Uterus (tissue), 4 donors: ENCODE results near the gene ZNF564. TPM values are rescaled to one million over a fixed set of nuclear protein-coding genes. Genes with fewer than 3 reads are reported as not detected.

Experiments used
- DNase-seq, 2 donors: peaks; one replicate each; pipeline ENCODE4 v3.0.0-alpha.2; 2019 to 2020
- H3K27ac ChIP-seq, 2 donors: fragments of 200-600 bp; sonication (generic); 1 replicate in 1 of 2; 2 replicates in 1 of 2; pipeline ENCODE4 v1.5.1; 2016 to 2018
- H3K27me3 ChIP-seq, 2 donors: fragments of 200-600 bp; sonication (generic); one replicate each; pipeline ENCODE4 v1.5.1; 2018 to 2019; ENCODE audit warnings: control low read depth in 1 of 2
- H3K36me3 ChIP-seq, 2 donors: fragments of 200-600 bp; sonication (generic); one replicate each; pipeline ENCODE4 v1.5.1; 2019; ENCODE audit warnings: control low read depth in 1 of 2
- H3K4me1 ChIP-seq, 2 donors: fragments of 200-600 bp; sonication (generic); one replicate each; pipeline ENCODE4 v1.5.1; 2018 to 2019; ENCODE audit warnings: control low read depth in 1 of 2
- H3K4me3 ChIP-seq, 2 donors: fragments of 200-600 bp; sonication (generic); 1 replicate in 1 of 2; 2 replicates in 1 of 2; pipeline ENCODE4 v1.5.1; 2018 to 2019; ENCODE audit warnings: mild to moderate bottlenecking in 1 of 2
- H3K9me3 ChIP-seq, 2 donors: fragments of 200-600 bp; sonication (generic); one replicate each; pipeline ENCODE4 v1.5.1; 2019; ENCODE audit warnings: control low read depth in 1 of 2
- POLR2A ChIP-seq, 2 donors: fragments of 450-650 bp; IDR thresholded peaks; one replicate each; pipeline ENCODE4 v1.6.1; 2016; ENCODE audit warnings: antibody characterized with exemption in 2 of 2, mild to moderate bottlenecking in 1 of 2, moderate library complexity in 1 of 2
- intact Hi-C: fragments of 100-400 bp; cut with DNase I; formaldehyde crosslinking; loops from one replicate; pipeline ENCODE4 v1.15.1; 2023; ENCODE audit warnings: low total_unique reads
- small RNA-seq: library from RNA; depleted of rRNA; stranded (forward); fragments of <200 nt; gene quantifications from one replicate; pipeline ENCODE3, GENCODE V24; 2016
- total RNA-seq, 4 donors: library from RNA; depleted of rRNA in 3 of 4; stranded (reverse); fragments of >200 nt in 3 of 4; gene quantifications; one replicate each; pipeline versions ENCODE4 v1.1.0 to v1.2.4, GENCODE V29; 2014 to 2023
- TF ChIP-seq, protein P1 (sequence below), 4 experiments: fragments of 200-600 bp in 2 of 4; fragments of 450-650 bp in 2 of 4; sonication (generic) in 2 of 4; IDR thresholded peaks; one replicate each; pipeline ENCODE4 v1.5.1; 2016 to 2019; ENCODE audit warnings: antibody characterized with exemption in 4 of 4, mild to moderate bottlenecking in 2 of 4, moderate library complexity in 1 of 4
- donor health status: DM: yes; HTN: yes; CAD: no.

Gene ZNF564
- total RNA-seq, 4 donors from 2014 or later: 0.88 to 28.1 (median 21.9) TPM

- no peak for DNase-seq
- Histone ChIP-seq H3K27me3 (no peaks in the 10 kb centered on the region), H3K4me3 (no peak overlapping the region), H3K36me3 (no peaks in the 10 kb centered on the region), H3K27ac (no peak overlapping the region), H3K9me3 (no peaks in the 10 kb centered on the region), H3K4me1 (no peaks in the 10 kb centered on the region)
- TF ChIP-seq POLR2A (IDR thresholded peaks at IDR 0.05): no peak
- TF ChIP-seq, protein P1, sequence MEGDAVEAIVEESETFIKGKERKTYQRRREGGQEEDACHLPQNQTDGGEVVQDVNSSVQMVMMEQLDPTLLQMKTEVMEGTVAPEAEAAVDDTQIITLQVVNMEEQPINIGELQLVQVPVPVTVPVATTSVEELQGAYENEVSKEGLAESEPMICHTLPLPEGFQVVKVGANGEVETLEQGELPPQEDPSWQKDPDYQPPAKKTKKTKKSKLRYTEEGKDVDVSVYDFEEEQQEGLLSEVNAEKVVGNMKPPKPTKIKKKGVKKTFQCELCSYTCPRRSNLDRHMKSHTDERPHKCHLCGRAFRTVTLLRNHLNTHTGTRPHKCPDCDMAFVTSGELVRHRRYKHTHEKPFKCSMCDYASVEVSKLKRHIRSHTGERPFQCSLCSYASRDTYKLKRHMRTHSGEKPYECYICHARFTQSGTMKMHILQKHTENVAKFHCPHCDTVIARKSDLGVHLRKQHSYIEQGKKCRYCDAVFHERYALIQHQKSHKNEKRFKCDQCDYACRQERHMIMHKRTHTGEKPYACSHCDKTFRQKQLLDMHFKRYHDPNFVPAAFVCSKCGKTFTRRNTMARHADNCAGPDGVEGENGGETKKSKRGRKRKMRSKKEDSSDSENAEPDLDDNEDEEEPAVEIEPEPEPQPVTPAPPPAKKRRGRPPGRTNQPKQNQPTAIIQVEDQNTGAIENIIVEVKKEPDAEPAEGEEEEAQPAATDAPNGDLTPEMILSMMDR (IDR thresholded peaks at IDR 0.05): no peak
- intact Hi-C loops: no loop called here
Measured at GRCh38 chr19:12481781-12482508, 69.3 kb downstream of the ZNF564 start.

DNA sequence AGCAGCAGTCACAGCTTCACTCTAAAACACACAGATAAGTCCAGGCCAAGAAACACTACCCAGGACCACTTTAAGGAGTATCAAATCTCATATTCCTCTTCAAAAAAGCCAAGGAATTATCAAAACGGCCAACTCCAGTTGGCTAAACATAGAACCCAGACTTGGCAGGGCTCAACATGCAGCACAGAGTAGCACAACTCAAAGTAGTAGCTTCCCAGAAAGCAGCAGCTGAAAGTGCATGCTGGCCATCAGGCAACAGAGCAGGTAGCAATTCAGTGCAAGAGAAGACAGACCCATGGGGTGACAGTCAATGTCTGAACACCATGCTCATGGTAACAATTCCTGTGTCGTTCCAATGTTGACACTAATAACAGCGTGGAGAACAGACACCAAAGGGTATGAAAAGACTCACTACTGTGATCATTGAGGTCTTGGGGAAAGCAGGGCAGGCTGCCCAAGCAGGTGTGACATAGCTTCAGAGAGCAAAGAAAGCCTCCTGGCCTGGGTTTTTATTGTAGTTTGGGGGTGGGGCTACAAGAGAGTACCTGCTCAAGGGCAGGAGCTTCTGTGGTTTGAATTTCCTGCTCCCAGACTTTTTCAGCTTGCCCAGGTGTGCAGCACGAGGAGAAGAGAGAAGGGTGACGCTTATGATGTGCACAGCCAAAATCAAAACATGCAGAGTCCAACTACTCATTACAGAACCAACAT lies 72.9 kb downstream of the ZNF564 start:
- TF ChIP-seq, protein P1 (IDR thresholded peaks at IDR 0.05): no peak
- TF ChIP-seq POLR2A (IDR thresholded peaks at IDR 0.05): no peak
- no peak overlapping the region for H3K27ac ChIP-seq
- no peak overlapping the region for H3K4me3 ChIP-seq
- no peaks in the 10 kb centered on the region for H3K9me3 ChIP-seq
- no peaks in the 10 kb centered on the region for H3K36me3 ChIP-seq
- intact Hi-C loops: no loop called here
- no peak for DNase-seq
- no peaks in the 10 kb centered on the region for H3K4me1 ChIP-seq
- no peaks in the 10 kb centered on the region for H3K27me3 ChIP-seq

Small RNA genes lying within 50 kb of the gene (small RNA-seq; reads per million reads assigned to genes)
- gene MTCO1P27 (not detected), gene PPIAP20 (not detected)

Other genes starting within 250 kb of the ZNF564 start
- 1 to 10 TPM; 6.4 to 9.7 (median 7.9) TPM for gene ZNF563, start 217.8 kb downstream of the ZNF564 start, total RNA-seq
- 10 to 100 TPM in 2 of 4 donors, 1 to 10 TPM in 2; 5.0 to 15.4 (median 9.5) TPM for gene ZNF442, start 185.8 kb downstream of the ZNF564 start, total RNA-seq
- 10 to 100 TPM; 10.3 to 12.9 (median 12.0) TPM for gene ZNF799, start 150.2 kb downstream of the ZNF564 start, total RNA-seq
- gene ZNF443, start 110.5 kb downstream of the ZNF564 start, total RNA-seq: 10 to 100 TPM in 1 of 4 donors, 1 to 10 TPM in 3; 5.3 to 15.4 (median 8.4) TPM
- 10 to 100 TPM in 1 of 4 donors, 1 to 10 TPM in 3; 5.0 to 20.8 (median 6.9) TPM for gene ZNF709, start 66.7 kb downstream of the ZNF564 start, total RNA-seq
- 10 to 100 TPM in 2 of 4 donors, 1 to 10 TPM in 1, under 1 TPM in 1; 0.59 to 15.4 (median 8.1) TPM for gene ZNF490, start 59.3 kb upstream of the ZNF564 start, total RNA-seq
- gene ZNF791, start 59.4 kb upstream of the ZNF564 start, total RNA-seq: 10 to 100 TPM; 22.9 to 67.9 (median 37.1) TPM
- gene MAN2B1, start 115.3 kb upstream of the ZNF564 start, total RNA-seq: 10 to 100 TPM; 15.9 to 54.1 (median 42.8) TPM
- 10 to 100 TPM in 2 of 4 donors, 1 to 10 TPM in 2; 1.5 to 24.7 (median 8.5) TPM for gene WDR83, start 115.3 kb upstream of the ZNF564 start, total RNA-seq
- gene DHPS, start 130.4 kb upstream of the ZNF564 start, total RNA-seq: 100 to 1,000 TPM in 2 of 4 donors, 10 to 100 TPM in 2; 70.9 to 125 (median 97.1) TPM
- gene GNG14, start 136.5 kb upstream of the ZNF564 start, total RNA-seq: not detected
- 1 to 10 TPM in 2 of 4 donors, not detected in 2; 3.8 to 9.5 TPM for gene FBXW9, start 145.1 kb upstream of the ZNF564 start, total RNA-seq
- gene TNPO2, start 172.4 kb upstream of the ZNF564 start, total RNA-seq: 10 to 100 TPM; 29.7 to 92.9 (median 71.2) TPM
- 100 to 1,000 TPM in 3 of 4 donors, 10 to 100 TPM in 1; 88.8 to 490 (median 244) TPM for gene TRIR, start 183.2 kb upstream of the ZNF564 start, total RNA-seq
- 10 to 100 TPM; 15.4 to 57.4 (median 36.4) TPM for gene GET3, start 186.0 kb upstream of the ZNF564 start, total RNA-seq
- under 1 TPM in 2 of 4 donors, not detected in 2; 0.14 to 0.29 TPM for gene BEST2, start 200.3 kb upstream of the ZNF564 start, total RNA-seq
- 10 to 100 TPM in 2 of 4 donors, 1 to 10 TPM in 1, under 1 TPM in 1; 0.59 to 37.5 (median 14.0) TPM for gene HOOK2, start 224.1 kb upstream of the ZNF564 start, total RNA-seq
- 100 to 1,000 TPM in 1 of 4 donors, 10 to 100 TPM in 3; 47.4 to 417 (median 81.5) TPM for gene JUNB, start 240.0 kb upstream of the ZNF564 start, total RNA-seq